GM18499 (cell line): ENCODE measurements around the gene HSPA4.
"Not testable (repeated sequence)": the region's sequence is repeated elsewhere in the genome, so short reads cannot be mapped to it uniquely, and the experiment has no call there.

Experiments used
- ATAC-seq: cut with Tn5 transposase; IDR thresholded peaks from one replicate; pipeline ENCODE4 v1.9.1; 2021; ENCODE audit warnings: moderate number of reproducible peaks; ENCODE audit not compliant: insufficient read depth, unreplicated experiment

HSPA4 gene

DNA sequence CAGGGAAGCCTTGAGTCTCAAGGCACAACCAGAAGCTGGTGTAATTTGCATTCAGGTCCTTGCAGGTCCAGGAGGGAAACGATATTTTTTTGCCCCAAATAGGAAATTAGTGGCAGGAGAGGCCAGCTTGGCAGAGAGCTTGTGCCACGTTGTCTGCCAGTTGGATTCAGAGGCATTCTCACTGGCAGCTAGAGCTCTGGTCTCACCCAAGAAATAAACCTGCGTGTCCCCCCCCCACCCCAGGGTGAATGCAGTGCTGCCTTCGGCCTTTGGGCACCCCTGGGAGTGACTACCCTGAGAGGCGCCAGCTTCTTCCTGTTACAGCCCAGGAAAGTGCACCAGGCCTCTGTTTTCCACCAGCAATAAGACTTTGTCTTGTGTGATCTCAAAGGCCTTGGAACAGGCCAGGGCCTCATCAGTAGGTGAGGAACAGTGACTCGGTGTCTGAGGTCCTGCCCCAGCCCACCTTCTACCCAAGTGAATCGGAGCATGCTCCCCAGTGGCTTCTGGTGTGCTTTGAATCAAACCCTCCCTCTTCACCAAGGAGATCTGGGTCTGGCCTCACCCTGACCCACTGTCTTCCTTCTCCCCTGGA, 68.4 kb downstream of the HSPA4 start:
- ATAC-seq: no peak

- ATAC-seq: no peak
Observed at GRCh38 chr5:133121080-133121479, 69.3 kb downstream of the HSPA4 start.

DNA sequence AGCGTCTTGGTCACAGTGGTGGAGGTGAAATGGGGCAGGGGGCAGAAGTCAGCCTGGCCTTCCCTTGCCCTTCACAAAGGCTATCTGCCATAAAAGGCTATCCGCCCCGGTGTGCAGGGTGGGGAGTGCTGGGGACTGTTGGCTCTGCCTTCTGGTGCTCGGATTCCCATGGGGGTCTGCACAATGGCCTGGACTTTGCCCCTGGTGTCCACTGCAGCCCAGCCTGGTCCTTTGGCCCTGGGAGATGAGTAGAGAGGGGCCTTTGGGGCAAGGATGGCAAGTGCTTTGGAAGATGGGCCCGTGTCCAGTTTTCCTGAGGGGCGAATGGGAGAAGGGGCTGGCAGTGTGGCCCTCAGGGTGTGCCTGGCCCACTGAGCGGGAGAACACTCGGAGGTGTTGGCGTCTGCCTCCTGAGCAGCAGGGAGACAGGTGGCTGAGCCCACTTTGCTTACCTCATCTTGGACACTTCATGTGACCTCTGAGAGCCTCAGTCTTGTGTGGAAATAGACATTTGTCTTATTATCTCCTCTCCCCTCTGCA, 69.9 kb downstream of the HSPA4 start:
- ATAC-seq: no peak

GRCh38 chr5:133122711-133123110, 70.9 kb downstream of the HSPA4 start:
- ATAC-seq: no peak

- no peak for ATAC-seq
Observed at GRCh38 chr5:133123297-133123696, 71.5 kb downstream of the HSPA4 start.

- no peak for ATAC-seq
Observed at GRCh38 chr5:133124891-133125290, 73.1 kb downstream of the HSPA4 start.

DNA sequence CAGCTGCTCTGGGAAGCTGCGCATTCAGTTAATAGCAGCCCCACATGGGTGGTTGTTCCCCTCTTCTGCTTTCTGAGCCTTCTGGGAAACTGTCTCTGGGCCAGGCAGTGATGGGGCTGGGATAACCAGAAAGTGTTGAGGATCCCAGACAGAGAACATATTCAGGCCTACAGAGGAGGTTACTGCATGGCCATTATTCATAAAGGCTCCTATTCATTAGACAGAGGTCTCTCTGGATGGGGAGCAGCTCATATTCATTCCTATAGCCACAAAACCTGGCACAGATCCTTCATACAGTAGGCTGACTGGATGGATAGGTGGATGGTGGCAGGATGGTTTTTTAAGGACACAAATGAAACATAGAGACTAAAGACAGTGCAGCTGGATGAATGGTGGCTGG, 76.3 kb downstream of the HSPA4 start:
- no peak for ATAC-seq

- ATAC-seq: no peak
Observed at GRCh38 chr5:133129289-133129688, 77.5 kb downstream of the HSPA4 start.

GRCh38 chr5:133129950-133130349, 78.1 kb downstream of the HSPA4 start:
- ATAC-seq: no peak

DNA sequence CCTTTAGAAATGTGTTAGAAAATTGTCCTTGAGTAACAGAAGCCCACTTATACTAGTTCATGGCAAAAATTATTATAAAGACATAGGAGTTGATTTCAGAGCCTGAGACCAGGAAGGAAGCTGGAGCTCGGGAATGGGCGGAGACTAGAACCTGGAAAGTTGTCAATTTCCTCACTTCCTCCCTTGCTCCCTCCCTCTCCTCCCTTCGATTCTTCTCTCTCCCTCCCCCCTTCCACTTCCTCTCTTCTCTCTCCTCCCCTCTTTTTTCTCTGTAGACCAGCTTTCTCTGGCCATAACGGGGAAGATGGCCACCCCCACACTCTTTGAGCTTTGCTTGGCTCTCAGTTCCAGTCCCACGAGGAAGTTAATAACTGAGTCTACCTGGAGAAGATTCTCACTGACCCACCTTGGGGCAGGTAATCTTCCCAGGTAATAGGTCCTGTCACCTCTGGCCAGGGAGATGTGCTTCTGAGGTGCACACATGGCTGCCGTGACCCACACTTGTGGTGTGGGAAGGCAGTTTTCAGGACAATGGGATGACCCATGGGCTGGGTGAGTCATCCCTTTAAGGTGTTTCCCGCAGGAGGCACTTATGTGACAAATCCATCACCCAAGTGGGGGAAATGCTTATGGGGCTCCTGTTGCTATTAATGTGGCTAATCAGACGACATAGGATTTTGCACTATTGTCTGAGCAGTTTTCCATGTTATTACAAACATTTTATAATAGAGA, 78.7 kb downstream of the HSPA4 start:
- no peak for ATAC-seq

DNA sequence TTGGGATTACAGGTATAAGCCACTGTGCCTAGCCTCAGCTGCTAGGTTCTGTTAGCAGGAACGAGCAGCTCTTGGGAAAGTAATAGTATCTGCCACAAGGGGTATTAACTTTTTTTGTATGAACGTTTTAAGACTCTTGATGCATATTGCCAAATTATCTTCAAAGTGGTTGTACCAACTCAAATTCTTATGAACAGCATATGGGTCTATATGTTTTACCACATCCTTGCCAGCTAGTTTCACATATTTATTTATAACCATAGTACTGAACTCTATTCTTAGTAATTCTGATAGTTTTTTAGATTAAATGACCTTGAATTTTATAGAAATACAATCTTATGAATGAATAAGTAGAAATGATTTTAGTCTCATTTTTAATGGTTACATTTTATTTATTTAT, 80.9 kb downstream of the HSPA4 start:
- no peak for ATAC-seq

DNA sequence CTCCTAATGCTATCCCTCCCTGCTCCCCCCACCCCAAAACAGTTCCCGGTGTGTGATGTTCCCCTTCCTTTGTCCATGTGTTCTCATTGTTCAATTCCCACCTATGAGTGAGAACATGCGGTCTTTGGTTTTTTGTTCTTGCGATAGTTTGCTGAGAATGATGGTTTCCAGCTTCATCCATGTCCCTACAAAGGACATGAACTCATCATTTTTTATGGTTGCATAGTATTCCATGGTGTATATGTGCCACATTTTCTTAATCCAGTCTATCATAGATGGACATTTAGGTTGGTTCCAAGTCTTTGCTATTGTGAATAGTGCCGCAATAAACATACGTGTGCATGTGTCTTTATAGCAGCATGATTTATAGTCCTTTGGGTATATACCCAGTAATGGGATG, 81.4 kb downstream of the HSPA4 start:
- not testable (repeated sequence) for ATAC-seq

DNA sequence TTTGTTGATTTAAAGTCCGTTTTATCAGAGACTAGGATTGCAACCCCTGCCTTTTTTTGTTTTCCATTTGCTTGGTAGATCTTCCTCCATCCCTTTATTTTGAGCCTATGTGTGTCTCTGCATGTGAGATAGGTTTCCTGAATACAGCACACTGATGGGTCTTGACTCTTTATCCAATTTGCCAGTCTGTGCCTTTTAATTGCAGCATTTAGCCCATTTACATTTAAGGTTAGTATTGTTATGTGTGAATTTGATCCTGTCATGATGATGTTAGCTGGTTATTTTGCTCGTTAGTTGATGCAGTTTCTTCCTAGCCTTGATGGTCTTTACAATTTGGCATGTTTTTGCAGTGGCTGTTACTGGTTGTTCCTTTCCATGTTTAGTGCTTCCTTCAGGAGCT, 85.1 kb downstream of the HSPA4 start:
- not testable (repeated sequence) for ATAC-seq

GRCh38 chr5:133140311-133140710, 88.5 kb downstream of the HSPA4 start:
- no peak for ATAC-seq

GRCh38 chr5:133141746-133142145, 89.9 kb downstream of the HSPA4 start:
- ATAC-seq: no peak

GRCh38 chr5:133142782-133143181, 91.0 kb downstream of the HSPA4 start:
- no peak for ATAC-seq

DNA sequence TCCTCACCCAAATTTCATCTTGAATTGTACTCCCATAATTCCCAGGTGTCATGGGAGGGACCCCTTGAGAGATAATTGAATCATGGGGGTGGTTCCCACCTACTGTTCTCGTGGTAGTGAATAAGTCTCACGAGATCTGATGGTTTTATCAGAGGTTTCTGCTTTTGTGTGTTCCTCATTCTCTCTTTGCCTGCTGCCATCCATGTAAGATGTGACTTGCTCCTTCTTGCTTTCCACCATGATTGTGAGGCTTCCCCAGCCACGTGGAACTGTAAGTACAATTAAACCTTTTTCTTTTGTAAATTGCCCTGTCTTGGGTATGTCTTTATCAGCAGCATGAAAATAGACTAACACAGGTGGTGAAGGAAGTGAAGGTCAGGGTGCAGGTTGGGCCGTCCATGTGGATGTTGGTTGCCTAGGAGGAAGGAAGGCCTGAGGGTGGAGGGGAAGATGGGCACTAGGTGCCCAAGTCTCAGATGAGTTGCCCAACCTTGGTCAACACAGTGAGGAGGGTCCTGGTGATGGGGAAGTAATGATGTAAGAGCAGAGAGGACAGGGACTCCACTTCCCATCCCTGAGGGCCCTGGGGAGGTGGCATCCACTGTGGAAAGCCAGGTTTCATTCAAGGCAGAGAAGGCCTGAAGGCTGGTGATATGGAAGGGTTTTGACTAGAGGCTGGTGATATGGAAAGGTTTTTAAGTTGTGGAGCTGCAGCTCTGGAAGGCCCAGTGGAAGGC, 92.6 kb downstream of the HSPA4 start:
- no peak for ATAC-seq

GRCh38 chr5:133145436-133146170, 93.8 kb downstream of the HSPA4 start:
- ATAC-seq: no peak

- ATAC-seq: no peak
Observed at GRCh38 chr5:133147411-133147810, 95.6 kb downstream of the HSPA4 start.

GRCh38 chr5:133147815-133148567, 96.2 kb downstream of the HSPA4 start:
- ATAC-seq: no peak
